ENCODE measurements around the gene TIMP2. TPM values are rescaled to one million over a fixed set of nuclear protein-coding genes. Genes with fewer than 3 reads are reported as not detected.

Gene TIMP2
- total RNA-seq, 1 donor from 2014 or later, result 1,096 TPM

DNA sequence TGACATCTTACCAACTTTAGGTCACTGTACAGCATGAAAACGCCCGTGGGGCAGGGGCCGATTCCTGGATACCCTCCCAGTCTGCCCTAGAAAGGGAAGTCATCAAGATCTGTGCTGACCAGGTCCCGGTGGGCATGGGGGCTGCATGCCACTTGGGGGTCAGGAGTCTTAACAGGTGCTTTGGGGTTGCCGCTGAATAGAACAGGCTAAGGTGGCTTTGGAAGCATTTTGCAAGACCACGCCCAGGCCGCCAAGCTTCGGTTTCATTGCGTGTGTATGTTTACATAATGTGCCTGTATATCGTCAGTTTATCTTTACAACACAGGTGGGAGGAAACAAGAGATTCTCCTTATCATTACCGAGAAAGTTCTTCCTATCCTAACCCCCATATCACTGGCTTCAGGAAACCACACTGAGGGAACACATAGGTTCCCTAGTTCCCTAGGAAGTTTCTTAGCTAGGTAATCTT, 71.2 kb downstream of the TIMP2 start:
- H3K9me3 Mint-ChIP-seq (ENCODE audit: unreplicated experiment), result no peaks in the 10 kb centered on the region
- no peak overlapping the region for H3K27ac Mint-ChIP-seq (ENCODE audit: unreplicated experiment)
- DNase-seq (ENCODE audit: extremely low spot score, unreplicated experiment), result no peak
- H3K36me3 Mint-ChIP-seq (ENCODE audit: unreplicated experiment), result peaks cover 41% of the 10 kb centered on the region
- no peaks in the 10 kb centered on the region for H3K4me1 Mint-ChIP-seq (ENCODE audit: unreplicated experiment)
- no peaks in the 10 kb centered on the region for H3K27me3 Mint-ChIP-seq (ENCODE audit: unreplicated experiment)
- H3K4me3 Mint-ChIP-seq (ENCODE audit: unreplicated experiment), result no peak overlapping the region
- TF ChIP-seq CTCF (IDR thresholded peaks at IDR 0.05), result no peak

DNA sequence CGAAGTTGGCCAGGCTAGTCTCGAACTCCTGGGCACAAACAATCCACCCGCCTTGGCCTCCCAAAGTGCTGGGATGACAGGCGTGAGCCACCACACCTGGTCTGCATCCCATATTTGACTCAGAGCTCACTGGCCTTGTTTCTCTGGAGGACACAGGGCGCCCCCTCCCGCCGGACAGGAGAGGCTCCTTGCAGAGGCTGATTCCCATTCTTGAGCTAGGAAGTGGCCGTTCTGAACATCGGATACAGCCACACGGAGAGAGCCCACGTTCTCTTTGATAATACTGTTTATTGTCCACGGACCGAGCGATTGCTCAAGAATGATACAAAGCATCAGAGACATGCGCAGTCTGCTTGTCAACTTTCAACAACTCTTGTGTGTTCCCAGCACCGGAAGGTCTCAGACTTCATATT, 72.5 kb downstream of the TIMP2 start:
- no peak for DNase-seq (ENCODE audit: extremely low spot score, unreplicated experiment)
- Mint-ChIP-seq H3K27ac (ENCODE audit: unreplicated experiment) (no peak overlapping the region), H3K4me3 (ENCODE audit: unreplicated experiment) (no peak overlapping the region), H3K36me3 (ENCODE audit: unreplicated experiment) (peaks cover 41% of the 10 kb centered on the region), H3K27me3 (ENCODE audit: unreplicated experiment) (no peaks in the 10 kb centered on the region), H3K9me3 (ENCODE audit: unreplicated experiment) (no peaks in the 10 kb centered on the region), H3K4me1 (ENCODE audit: unreplicated experiment) (no peaks in the 10 kb centered on the region)
- no peak for TF ChIP-seq CTCF (IDR thresholded peaks at IDR 0.05)

- TF ChIP-seq CTCF (IDR thresholded peaks at IDR 0.05), result no peak
- Mint-ChIP-seq H3K4me3 (ENCODE audit: unreplicated experiment) (no peak overlapping the region), H3K9me3 (ENCODE audit: unreplicated experiment) (no peaks in the 10 kb centered on the region), H3K4me1 (ENCODE audit: unreplicated experiment) (peaks cover 2% of the 10 kb centered on the region), H3K36me3 (ENCODE audit: unreplicated experiment) (peaks cover 16% of the 10 kb centered on the region), H3K27ac (ENCODE audit: unreplicated experiment) (no peak overlapping the region), H3K27me3 (ENCODE audit: unreplicated experiment) (no peaks in the 10 kb centered on the region)
- no peak for DNase-seq (ENCODE audit: extremely low spot score, unreplicated experiment)
Measured at GRCh38 chr17:78849026-78849425, 76.2 kb downstream of the TIMP2 start.

DNA sequence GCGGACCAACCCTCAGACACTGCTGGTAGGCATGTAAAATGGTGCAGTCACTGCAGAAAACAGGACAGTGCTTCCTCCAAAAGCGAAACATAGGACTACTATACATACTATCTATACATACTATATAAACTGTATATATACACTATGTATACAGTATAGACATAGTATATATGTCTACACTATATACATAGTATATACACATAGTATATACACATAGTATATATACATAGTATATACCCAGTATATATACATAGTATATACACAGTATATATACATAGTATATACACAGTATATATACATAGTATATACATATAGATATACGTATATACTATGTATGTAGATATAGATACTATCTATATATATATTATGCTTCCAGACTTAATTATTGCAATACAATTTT, 78.1 kb downstream of the TIMP2 start:
- Mint-ChIP-seq H3K36me3 (ENCODE audit: unreplicated experiment) (peaks cover 4% of the 10 kb centered on the region), H3K27me3 (ENCODE audit: unreplicated experiment) (no peaks in the 10 kb centered on the region), H3K27ac (ENCODE audit: unreplicated experiment) (no peak overlapping the region), H3K4me3 (ENCODE audit: unreplicated experiment) (no peak overlapping the region), H3K9me3 (ENCODE audit: unreplicated experiment) (no peaks in the 10 kb centered on the region), H3K4me1 (ENCODE audit: unreplicated experiment) (peaks cover 8% of the 10 kb centered on the region)
- no peak for DNase-seq (ENCODE audit: extremely low spot score, unreplicated experiment)
- no peak for TF ChIP-seq CTCF (IDR thresholded peaks at IDR 0.05)

- H3K36me3 Mint-ChIP-seq (ENCODE audit: unreplicated experiment), result no peaks in the 10 kb centered on the region
- no peak overlapping the region for H3K27ac Mint-ChIP-seq (ENCODE audit: unreplicated experiment)
Measured at GRCh38 chr17:78844301-78845005, 80.7 kb downstream of the TIMP2 start.

More at GRCh38 chr17:78844301-78845005, 80.7 kb downstream of the TIMP2 start:
- Mint-ChIP-seq H3K4me3 (ENCODE audit: unreplicated experiment) (no peak overlapping the region), H3K4me1 (ENCODE audit: unreplicated experiment) (peaks cover 18% of the 10 kb centered on the region), H3K27me3 (ENCODE audit: unreplicated experiment) (no peaks in the 10 kb centered on the region), H3K9me3 (ENCODE audit: unreplicated experiment) (no peaks in the 10 kb centered on the region)
- DNase-seq (ENCODE audit: extremely low spot score, unreplicated experiment), result no peak
- no peak for TF ChIP-seq CTCF (IDR thresholded peaks at IDR 0.05)
